Prostate gland (tissue), 2 donors: ENCODE measurements around the gene GAB3.

ENCODE experiments used
- POLR2AphosphoS5 ChIP-seq: sonication (generic); formaldehyde crosslinking; IDR thresholded peaks from one replicate; pipeline ENCODE4 v1.6.1; 2017; ENCODE audit warnings: antibody characterized with exemption
- TF ChIP-seq, protein P1 (sequence below), 4 experiments: fragments of 200-600 bp in 2 of 4; fragments of 450-650 bp in 2 of 4; sonication (generic) in 2 of 4; IDR thresholded peaks; 1 replicate in 3 of 4; 2 replicates in 1 of 4; pipeline ENCODE4 v1.5.1; 2016 to 2019; ENCODE audit warnings: antibody characterized with exemption in 4 of 4, mild to moderate bottlenecking in 2 of 4, moderate library complexity in 2 of 4

- no peak for TF ChIP-seq POLR2AphosphoS5
- TF ChIP-seq, protein P1, sequence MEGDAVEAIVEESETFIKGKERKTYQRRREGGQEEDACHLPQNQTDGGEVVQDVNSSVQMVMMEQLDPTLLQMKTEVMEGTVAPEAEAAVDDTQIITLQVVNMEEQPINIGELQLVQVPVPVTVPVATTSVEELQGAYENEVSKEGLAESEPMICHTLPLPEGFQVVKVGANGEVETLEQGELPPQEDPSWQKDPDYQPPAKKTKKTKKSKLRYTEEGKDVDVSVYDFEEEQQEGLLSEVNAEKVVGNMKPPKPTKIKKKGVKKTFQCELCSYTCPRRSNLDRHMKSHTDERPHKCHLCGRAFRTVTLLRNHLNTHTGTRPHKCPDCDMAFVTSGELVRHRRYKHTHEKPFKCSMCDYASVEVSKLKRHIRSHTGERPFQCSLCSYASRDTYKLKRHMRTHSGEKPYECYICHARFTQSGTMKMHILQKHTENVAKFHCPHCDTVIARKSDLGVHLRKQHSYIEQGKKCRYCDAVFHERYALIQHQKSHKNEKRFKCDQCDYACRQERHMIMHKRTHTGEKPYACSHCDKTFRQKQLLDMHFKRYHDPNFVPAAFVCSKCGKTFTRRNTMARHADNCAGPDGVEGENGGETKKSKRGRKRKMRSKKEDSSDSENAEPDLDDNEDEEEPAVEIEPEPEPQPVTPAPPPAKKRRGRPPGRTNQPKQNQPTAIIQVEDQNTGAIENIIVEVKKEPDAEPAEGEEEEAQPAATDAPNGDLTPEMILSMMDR (IDR thresholded peaks at IDR 0.05) = no peak
These were observed 101.2 kb downstream of the GAB3 start for GRCh38 chrX:154649503-154650220.
